GM23338 (cell line): Measurements from ENCODE around the gene CCDC170. TPM values are rescaled to one million over a fixed set of nuclear protein-coding genes. Genes with fewer than 3 reads are reported as not detected.

Experiments
- ATAC-seq: fragments of 200-7000 bp; cut with Tn5 transposase; 3 replicates; pipeline ENCODE4 v1.9.1; 2020
- DNase-seq: peaks from one replicate; pipeline ENCODE4 v3.0.0-alpha.2; 2015; ENCODE audit warnings: low spot score
- H2AFZ ChIP-seq: fragments of 200-600 bp; sonication (generic); 2 replicates; pipeline ENCODE4 v1.8.0; 2016; ENCODE audit warnings: antibody characterized with exemption, mild to moderate bottlenecking, moderate library complexity
- H3F3A ChIP-seq: fragments of 200-600 bp; sonication (generic); replicated peaks from 2 replicates; pipeline ENCODE4 v1.8.0; 2017; ENCODE audit warnings: antibody characterized with exemption, mixed run types, low read depth
- H3K27ac ChIP-seq: fragments of 200-600 bp; sonication (generic); 2 replicates; pipeline ENCODE4 v1.6.1; 2016; ENCODE audit warnings: low read depth
- H3K27me3 ChIP-seq: fragments of 200-600 bp; sonication (generic); 2 replicates; pipeline ENCODE4 v1.8.0; 2016; ENCODE audit warnings: mild to moderate bottlenecking, mixed run types, moderate library complexity; ENCODE audit not compliant: insufficient read depth
- H3K36me3 ChIP-seq: fragments of 200-600 bp; sonication (generic); 2 replicates; pipeline ENCODE4 v1.8.0; 2016; ENCODE audit warnings: mild to moderate bottlenecking; ENCODE audit not compliant: insufficient read depth
- H3K4me1 ChIP-seq: fragments of 200-600 bp; sonication (generic); 2 replicates; pipeline ENCODE4 v1.8.0; 2016; ENCODE audit warnings: mild to moderate bottlenecking, moderate library complexity; ENCODE audit not compliant: insufficient read depth
- H3K4me2 ChIP-seq: fragments of 200-600 bp; sonication (generic); 2 replicates; pipeline ENCODE4 v1.7.1; 2017; ENCODE audit warnings: mixed run types
- H3K4me3 ChIP-seq: fragments of 200-600 bp; sonication (generic); 2 replicates; pipeline ENCODE4 v1.6.1; 2016; ENCODE audit warnings: mixed run types
- H3K79me2 ChIP-seq: fragments of 200-600 bp; sonication (generic); replicated peaks from 2 replicates; pipeline ENCODE4 v1.8.0; 2017; ENCODE audit warnings: mild to moderate bottlenecking; ENCODE audit not compliant: insufficient read depth
- H3K9me2 ChIP-seq: fragments of 200-600 bp; sonication (generic); 2 replicates; pipeline ENCODE4 v1.8.0; 2017; ENCODE audit not compliant: insufficient read depth
- H4K20me1 ChIP-seq: fragments of 200-600 bp; sonication (generic); replicated peaks from 2 replicates; pipeline ENCODE4 v1.8.0; 2017; ENCODE audit warnings: mild to moderate bottlenecking; ENCODE audit not compliant: insufficient read depth
- H3K27ac Mint-ChIP-seq: 2 replicates; pipeline ENCODE4 v1.8.0; 2020; ENCODE audit warnings: inconsistent platforms, mild to moderate bottlenecking, moderate library complexity, mixed read lengths
- H3K27me3 Mint-ChIP-seq: 3 replicates; pipeline ENCODE4 v1.8.0; 2022; ENCODE audit warnings: low read depth, mild to moderate bottlenecking, moderate library complexity, mixed read lengths, inconsistent platforms; ENCODE audit not compliant: insufficient read depth, poor library complexity
- H3K36me3 Mint-ChIP-seq: 3 replicates; pipeline ENCODE4 v1.8.0; 2021; ENCODE audit warnings: low read depth, mild to moderate bottlenecking, inconsistent platforms, moderate library complexity, mixed read lengths
- H3K4me1 Mint-ChIP-seq: 3 replicates; pipeline ENCODE4 v1.8.0; 2020; ENCODE audit warnings: mild to moderate bottlenecking, inconsistent platforms, mixed read lengths
- H3K4me3 Mint-ChIP-seq: 3 replicates; pipeline ENCODE4 v1.8.0; 2021; ENCODE audit warnings: moderate library complexity, mild to moderate bottlenecking, inconsistent platforms, mixed read lengths
- H3K9me3 Mint-ChIP-seq: 3 replicates; pipeline ENCODE4 v1.8.0; 2020; ENCODE audit warnings: moderate library complexity, mild to moderate bottlenecking, inconsistent platforms, mixed read lengths
- EZH2phosphoT487 ChIP-seq: fragments of 200-600 bp; sonication (generic); IDR thresholded peaks from one replicate; pipeline ENCODE4 v1.8.1; 2018; ENCODE audit warnings: antibody characterized with exemption; ENCODE audit not compliant: unreplicated experiment
- NANOG ChIP-seq: IDR thresholded peaks from 2 replicates; pipeline ENCODE4 v1.6.1; 2016; ENCODE audit warnings: antibody characterized with exemption, borderline replicate concordance
- polyA plus RNA-seq: library from polyadenylated mRNA; unstranded; fragments of >200 nt; fragmentation: Nextera tagmentation; extraction: Ambion mirVana; gene quantifications from 2 replicates; pipeline ENCODE4 v1.2.1, GENCODE V29; 2016
- total RNA-seq: library from RNA; depleted of rRNA; stranded (reverse); fragments of >200 nt; shearing (Covaris generic); gene quantifications from 2 replicates; pipeline ENCODE4 v1.2.3, GENCODE V29; 2014
- TF ChIP-seq, protein P1 (sequence below): fragments of 250-450 bp; sonication (Bioruptor Pico); IDR thresholded peaks from 2 replicates; pipeline ENCODE4 v1.5.0; 2020; ENCODE audit warnings: mild to moderate bottlenecking, moderate library complexity

CCDC170 gene
- total and polyA plus RNA-seq, 2 experiments from 2014 or later, result 0.18 TPM; not detected in 1

DNA sequence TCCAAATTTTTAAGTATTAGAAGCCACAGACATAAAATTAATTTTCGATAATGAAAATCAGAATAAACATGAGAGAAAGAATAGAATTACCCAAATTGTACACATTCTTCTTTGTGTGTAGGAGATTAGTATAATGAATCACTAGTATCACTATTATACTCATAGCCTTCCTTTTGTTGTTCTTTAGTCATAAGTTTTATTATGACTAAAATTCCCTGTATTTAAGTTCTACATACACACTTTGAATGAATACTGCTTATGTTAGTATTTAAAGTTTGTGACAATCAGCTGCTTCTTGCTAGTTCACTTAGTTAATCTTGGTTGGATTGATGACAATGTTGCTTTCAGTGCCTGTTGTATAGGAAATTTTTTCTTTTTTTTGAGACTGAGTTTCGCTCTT is 72.7 kb downstream of the CCDC170 start:
- TF ChIP-seq EZH2phosphoT487 (no peak), NANOG (no peak)

DNA sequence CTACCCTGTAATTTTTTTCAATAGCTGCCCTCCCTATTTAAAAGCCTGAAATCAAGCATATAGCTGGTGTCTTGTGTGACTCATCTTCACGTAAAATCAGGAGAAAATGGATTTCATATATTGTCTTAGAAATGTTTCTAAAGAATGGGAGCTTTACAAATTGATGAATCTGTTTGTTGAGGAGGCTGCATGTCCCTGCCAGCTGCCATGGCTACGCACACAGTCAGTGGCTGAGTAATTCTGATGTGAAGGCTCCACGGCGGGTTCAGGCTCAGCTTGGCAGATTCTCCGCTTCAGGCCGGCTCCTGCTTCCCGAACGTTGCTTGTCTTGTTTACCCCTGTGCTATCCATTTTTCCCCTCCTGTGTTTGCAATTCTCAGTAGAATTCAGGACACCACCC is 82.8 kb downstream of the CCDC170 start:
- H3K4me1 ChIP-seq, result no peaks in the 10 kb centered on the region

More for the DNA sequence above, 72.7 kb downstream of the CCDC170 start:
- Histone ChIP-seq H3K36me3 (no peaks in the 10 kb centered on the region), H3K4me2 (no peak overlapping the region), H3K79me2 (no peaks in the 10 kb centered on the region), H3K27ac (no peak overlapping the region), H2AFZ (no peak overlapping the region), H3K27me3 (no peaks in the 10 kb centered on the region), H3K4me1 (peaks cover 7% of the 10 kb centered on the region; the same call in 1 of the 2 replicates), H3F3A (no peaks in the 10 kb centered on the region), H3K9me2 (no peaks in the 10 kb centered on the region), H4K20me1 (no peaks in the 10 kb centered on the region), H3K4me3 (no peak overlapping the region)
- Mint-ChIP-seq H3K27ac (no peak overlapping the region), H3K27me3 (peaks cover 5% of the 10 kb centered on the region), H3K9me3 (peaks cover 22% of the 10 kb centered on the region), H3K4me3 (no peak overlapping the region), H3K36me3 (peaks cover 16% of the 10 kb centered on the region), H3K4me1 (peaks cover 2% of the 10 kb centered on the region; the same call in 2 of the 3 replicates)
- no peak for DNase-seq
- ATAC-seq, result no peak

More for the DNA sequence above, 82.8 kb downstream of the CCDC170 start:
- no peak for DNase-seq
- TF ChIP-seq NANOG, result no peak
- TF ChIP-seq, protein P1, sequence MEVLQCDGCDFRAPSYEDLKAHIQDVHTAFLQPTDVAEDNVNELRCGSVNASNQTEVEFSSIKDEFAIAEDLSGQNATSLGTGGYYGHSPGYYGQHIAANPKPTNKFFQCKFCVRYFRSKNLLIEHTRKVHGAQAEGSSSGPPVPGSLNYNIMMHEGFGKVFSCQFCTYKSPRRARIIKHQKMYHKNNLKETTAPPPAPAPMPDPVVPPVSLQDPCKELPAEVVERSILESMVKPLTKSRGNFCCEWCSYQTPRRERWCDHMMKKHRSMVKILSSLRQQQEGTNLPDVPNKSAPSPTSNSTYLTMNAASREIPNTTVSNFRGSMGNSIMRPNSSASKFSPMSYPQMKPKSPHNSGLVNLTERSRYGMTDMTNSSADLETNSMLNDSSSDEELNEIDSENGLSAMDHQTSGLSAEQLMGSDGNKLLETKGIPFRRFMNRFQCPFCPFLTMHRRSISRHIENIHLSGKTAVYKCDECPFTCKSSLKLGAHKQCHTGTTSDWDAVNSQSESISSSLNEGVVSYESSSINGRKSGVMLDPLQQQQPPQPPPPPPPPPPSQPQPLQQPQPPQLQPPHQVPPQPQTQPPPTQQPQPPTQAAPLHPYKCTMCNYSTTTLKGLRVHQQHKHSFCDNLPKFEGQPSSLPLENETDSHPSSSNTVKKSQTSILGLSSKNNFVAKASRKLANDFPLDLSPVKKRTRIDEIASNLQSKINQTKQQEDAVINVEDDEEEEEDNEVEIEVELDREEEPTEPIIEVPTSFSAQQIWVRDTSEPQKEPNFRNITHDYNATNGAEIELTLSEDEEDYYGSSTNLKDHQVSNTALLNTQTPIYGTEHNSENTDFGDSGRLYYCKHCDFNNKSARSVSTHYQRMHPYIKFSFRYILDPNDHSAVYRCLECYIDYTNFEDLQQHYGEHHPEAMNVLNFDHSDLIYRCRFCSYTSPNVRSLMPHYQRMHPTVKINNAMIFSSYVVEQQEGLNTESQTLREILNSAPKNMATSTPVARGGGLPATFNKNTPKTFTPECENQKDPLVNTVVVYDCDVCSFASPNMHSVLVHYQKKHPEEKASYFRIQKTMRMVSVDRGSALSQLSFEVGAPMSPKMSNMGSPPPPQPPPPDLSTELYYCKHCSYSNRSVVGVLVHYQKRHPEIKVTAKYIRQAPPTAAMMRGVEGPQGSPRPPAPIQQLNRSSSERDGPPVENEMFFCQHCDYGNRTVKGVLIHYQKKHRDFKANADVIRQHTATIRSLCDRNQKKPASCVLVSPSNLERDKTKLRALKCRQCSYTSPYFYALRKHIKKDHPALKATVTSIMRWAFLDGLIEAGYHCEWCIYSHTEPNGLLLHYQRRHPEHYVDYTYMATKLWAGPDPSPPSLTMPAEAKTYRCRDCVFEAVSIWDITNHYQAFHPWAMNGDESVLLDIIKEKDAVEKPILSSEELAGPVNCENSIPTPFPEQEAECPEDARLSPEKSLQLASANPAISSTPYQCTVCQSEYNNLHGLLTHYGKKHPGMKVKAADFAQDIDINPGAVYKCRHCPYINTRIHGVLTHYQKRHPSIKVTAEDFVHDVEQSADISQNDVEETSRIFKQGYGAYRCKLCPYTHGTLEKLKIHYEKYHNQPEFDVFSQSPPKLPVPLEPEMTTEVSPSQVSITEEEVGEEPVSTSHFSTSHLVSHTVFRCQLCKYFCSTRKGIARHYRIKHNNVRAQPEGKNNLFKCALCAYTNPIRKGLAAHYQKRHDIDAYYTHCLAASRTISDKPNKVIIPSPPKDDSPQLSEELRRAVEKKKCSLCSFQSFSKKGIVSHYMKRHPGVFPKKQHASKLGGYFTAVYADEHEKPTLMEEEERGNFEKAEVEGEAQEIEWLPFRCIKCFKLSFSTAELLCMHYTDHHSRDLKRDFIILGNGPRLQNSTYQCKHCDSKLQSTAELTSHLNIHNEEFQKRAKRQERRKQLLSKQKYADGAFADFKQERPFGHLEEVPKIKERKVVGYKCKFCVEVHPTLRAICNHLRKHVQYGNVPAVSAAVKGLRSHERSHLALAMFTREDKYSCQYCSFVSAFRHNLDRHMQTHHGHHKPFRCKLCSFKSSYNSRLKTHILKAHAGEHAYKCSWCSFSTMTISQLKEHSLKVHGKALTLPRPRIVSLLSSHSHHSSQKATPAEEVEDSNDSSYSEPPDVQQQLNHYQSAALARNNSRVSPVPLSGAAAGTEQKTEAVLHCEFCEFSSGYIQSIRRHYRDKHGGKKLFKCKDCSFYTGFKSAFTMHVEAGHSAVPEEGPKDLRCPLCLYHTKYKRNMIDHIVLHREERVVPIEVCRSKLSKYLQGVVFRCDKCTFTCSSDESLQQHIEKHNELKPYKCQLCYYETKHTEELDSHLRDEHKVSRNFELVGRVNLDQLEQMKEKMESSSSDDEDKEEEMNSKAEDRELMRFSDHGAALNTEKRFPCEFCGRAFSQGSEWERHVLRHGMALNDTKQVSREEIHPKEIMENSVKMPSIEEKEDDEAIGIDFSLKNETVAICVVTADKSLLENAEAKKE (CRISPR knock-in tag), result no peak
- H3F3A ChIP-seq, result no peaks in the 10 kb centered on the region
- H3K36me3 Mint-ChIP-seq, result peaks cover 3% of the 10 kb centered on the region; the same call in 1 of the 3 replicates
- H4K20me1 ChIP-seq, result no peaks in the 10 kb centered on the region
- H2AFZ ChIP-seq, result peak overlapping the region; percentile 64; the same call in 1 of the 2 replicates
- no peaks in the 10 kb centered on the region for H3K4me1 Mint-ChIP-seq
- H3K27ac Mint-ChIP-seq, result no peak overlapping the region
- H3K27me3 ChIP-seq, result no peaks in the 10 kb centered on the region
- H3K27me3 Mint-ChIP-seq, result peaks cover 3% of the 10 kb centered on the region
- no peak overlapping the region for H3K27ac ChIP-seq
- H3K4me3 Mint-ChIP-seq, result no peak overlapping the region
- no peak for ATAC-seq
- no peak overlapping the region for H3K4me3 ChIP-seq
- H3K9me2 ChIP-seq, result 0 out of 2 replicates have a peak, but pooled peaks cover 3% of the 10 kb centered on the region
- no peaks in the 10 kb centered on the region for H3K79me2 ChIP-seq
- no peaks in the 10 kb centered on the region for H3K36me3 ChIP-seq
- peaks cover 9% of the 10 kb centered on the region; the same call in 2 of the 3 replicates for H3K9me3 Mint-ChIP-seq
- H3K4me2 ChIP-seq, result no peak overlapping the region
